Endothelial cell of umbilical vein (primary cell): Measurements from ENCODE around the gene IGSF6. TPM values are rescaled to one million over a fixed set of nuclear protein-coding genes. Genes with fewer than 3 reads are reported as not detected.
"Not testable (repeated sequence)": the region's sequence is repeated elsewhere in the genome, so short reads cannot be mapped to it uniquely, and the experiment has no call there.

Source experiments
- BruUV-seq: library from RNA; stranded (reverse); fragments of 400-500 nt; replicated peaks from 2 replicates; lab custom pipeline; 2021; lab: Mats Ljungman, UMichigan
- CTCF ChIA-PET: fragments of 300-600, 350-600 bp; sonication (Branson Sonifier 250); formaldehyde crosslinking; loops from one replicate; lab custom pipeline; 2021; ENCODE audit warnings: antibody characterized with exemption, inconsistent platforms; lab: Charles Lee
- POLR2A ChIA-PET: fragments of 300-600, 350-600 bp; sonication (Branson Sonifier 250); formaldehyde crosslinking; loops from one replicate; lab custom pipeline; 2021; ENCODE audit warnings: antibody characterized with exemption, inconsistent platforms; lab: Charles Lee
- DNase-seq: peaks from one replicate; pipeline ENCODE4 v3.0.0-alpha.2; 2011; ENCODE audit warnings: low read depth, low spot score
- FAIRE-seq: peaks from 2 replicates; lab custom pipeline; 2011; peaks lifted over from hg19 to GRCh38; lab: Jason Lieb, UNC
- H2AFZ ChIP-seq: 2 replicates; pipeline ENCODE4 v1.6.0; 2012; ENCODE audit warnings: low read depth, low read length, control low read depth, inconsistent platforms
- H3K27ac ChIP-seq: 2 replicates; pipeline ENCODE4 v1.5.1; 2011; ENCODE audit warnings: low read depth, mild to moderate bottlenecking, control low read depth, low read length, moderate library complexity; ENCODE audit not compliant: insufficient read depth
- H3K27me3 ChIP-seq, 2 experiments: 2 replicates each; pipeline versions ENCODE4 v1.6.0 to v1.6.1; 2011; ENCODE audit warnings: low read length in 2 of 2, mixed read lengths in 1 of 2; ENCODE audit not compliant: control insufficient read depth in 2 of 2, insufficient read depth in 2 of 2
- H3K36me3 ChIP-seq, 2 experiments: 2 replicates in 1 of 2; 3 replicates in 1 of 2; pipeline ENCODE4 v1.5.1; 2011; ENCODE audit warnings: low read length in 2 of 2, mild to moderate bottlenecking in 1 of 2, moderate library complexity in 1 of 2; ENCODE audit not compliant: control insufficient read depth in 2 of 2, insufficient read depth in 2 of 2; ENCODE audit errors: extremely low read depth in 1 of 2
- H3K4me1 ChIP-seq: 3 replicates; pipeline ENCODE4 v1.5.1; 2011; ENCODE audit warnings: mild to moderate bottlenecking, low read length; ENCODE audit not compliant: control insufficient read depth, insufficient read depth; ENCODE audit errors: extremely low read depth
- H3K4me2 ChIP-seq: 2 replicates; pipeline ENCODE4 v1.6.1; 2011; ENCODE audit warnings: low read length, control low read depth, mixed read lengths; ENCODE audit not compliant: insufficient read depth
- H3K4me3 ChIP-seq, 3 experiments: fragments of 200-600 bp in 1 of 3; sonication (generic), shearing (Covaris generic) in 1 of 3; replicated peaks in 1 of 3; 2 replicates each; pipeline ENCODE4 v1.5.1; 2011 to 2016; ENCODE audit warnings: control low read depth in 3 of 3, low read length in 3 of 3, mild to moderate bottlenecking in 2 of 3, inconsistent platforms in 1 of 3, low read depth in 1 of 3, moderate library complexity in 1 of 3; ENCODE audit not compliant: insufficient read depth in 1 of 3
- H3K79me2 ChIP-seq: 2 replicates; pipeline ENCODE4 v1.6.0; 2012; ENCODE audit warnings: low read length, inconsistent platforms; ENCODE audit not compliant: control insufficient read depth, insufficient read depth
- H3K9ac ChIP-seq: replicated peaks from 2 replicates; pipeline ENCODE3; 2011; ENCODE audit warnings: low read length, control low read depth; ENCODE audit not compliant: insufficient read depth; ENCODE audit errors: extremely low read depth
- H3K9me1 ChIP-seq: replicated peaks from 3 replicates; pipeline ENCODE4 v1.6.0; 2011; ENCODE audit warnings: mild to moderate bottlenecking, low read length; ENCODE audit not compliant: control insufficient read depth, insufficient read depth; ENCODE audit errors: extremely low read depth
- H3K9me3 ChIP-seq: replicated peaks from 2 replicates; pipeline ENCODE4 v1.5.1; 2012; ENCODE audit warnings: low read length, inconsistent platforms; ENCODE audit not compliant: control insufficient read depth, insufficient read depth
- H4K20me1 ChIP-seq: replicated peaks from 2 replicates; pipeline ENCODE3; 2011; ENCODE audit warnings: mild to moderate bottlenecking, low read length; ENCODE audit not compliant: control insufficient read depth, insufficient read depth; ENCODE audit errors: extremely low read depth
- FOS ChIP-seq: IDR thresholded peaks from 2 replicates; pipeline ENCODE4 v1.6.1; 2011; ENCODE audit warnings: mild to moderate bottlenecking, low read length, moderate library complexity, borderline replicate concordance; ENCODE audit not compliant: insufficient read depth
- POLR2A ChIP-seq: IDR thresholded peaks from 2 replicates; pipeline ENCODE4 v1.6.1; 2012; ENCODE audit warnings: low read depth, mild to moderate bottlenecking, control low read depth, low read length
- dilution Hi-C: fragments of 300-500 bp; cut with MboI; formaldehyde crosslinking; loops from one replicate; pipeline ENCODE4 v1.15.0; 2019; ENCODE audit warnings: low sequenced_read_pairs; ENCODE audit not compliant: extremely low pct_ligation_motif_present
- intact Hi-C: fragments of 100-400 bp; cut with micrococcal nuclease; formaldehyde crosslinking; loops from one replicate; pipeline ENCODE4 v1.10.0; 2022
- polyA plus RNA-seq, 4 experiments: library from polyadenylated mRNA; depleted of rRNA in 3 of 4; stranded (reverse) in 3 of 4; unstranded in 1 of 4; fragments of >200 nt; gene quantifications; 2 replicates each; pipeline versions ENCODE4 v1.2.1 to v1.2.3, GENCODE V29; 2011 to 2012; ENCODE audit warnings: missing spikeins in 1 of 4
- total RNA-seq: library from RNA; stranded (reverse); gene quantifications from 2 replicates; pipeline ENCODE4 v1.2.3, GENCODE V29; 2021
- TF ChIP-seq, protein P1 (sequence below): IDR thresholded peaks from 2 replicates; pipeline ENCODE4 v1.6.1; 2011; ENCODE audit not compliant: insufficient read depth, insufficient read length

Gene IGSF6
- total and polyA plus RNA-seq, 2 donors (not counting 3 experiments of a cell fraction or from before 2014, with no cell fraction given), result not detected

DNA sequence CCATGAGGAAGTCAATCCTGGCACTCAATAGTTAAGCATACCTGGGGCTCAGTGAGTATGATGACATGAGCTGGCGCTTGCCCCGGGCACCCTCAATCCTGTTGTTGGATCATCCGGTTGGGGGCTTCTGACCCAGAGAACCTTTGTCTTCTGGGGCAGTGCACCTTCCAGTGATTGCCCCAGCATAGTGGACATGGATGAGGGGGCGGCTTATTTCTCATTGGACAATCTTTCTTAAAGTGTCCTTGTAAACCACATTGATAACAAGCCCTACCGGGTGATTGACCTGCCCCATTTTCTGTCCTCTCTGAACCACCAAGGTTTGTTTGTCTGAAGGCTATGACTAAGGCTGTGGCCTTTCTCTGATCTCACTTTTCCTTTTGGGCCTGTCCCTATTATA is 18.2 kb downstream of the IGSF6 start:
- H3K9ac ChIP-seq, result no peak overlapping the region
- H3K79me2 ChIP-seq, result peaks cover under 1% of the 10 kb centered on the region
- no peaks in the 10 kb centered on the region for H4K20me1 ChIP-seq
- no peak overlapping the region for H2AFZ ChIP-seq
- BruUV-seq, result no TSS peak
- no peaks in the 10 kb centered on the region for H3K9me3 ChIP-seq
- DNase-seq (no peak), FAIRE-seq (no peak)
- H3K4me2 ChIP-seq, result no peak overlapping the region
- no peak overlapping the region for H3K4me3 ChIP-seq
- dilution Hi-C loops (no loop called here), intact Hi-C loops (no loop called here)
- H3K27ac ChIP-seq, result no peak overlapping the region
- no peaks in the 10 kb centered on the region for H3K27me3 ChIP-seq
- peaks cover 0 to 6% of the 10 kb centered on the region in 2 experiments for H3K36me3 ChIP-seq
- H3K9me1 ChIP-seq, result no peaks in the 10 kb centered on the region
- POLR2A ChIA-PET, result no interaction called here
- H3K4me1 ChIP-seq, result peaks cover 9% of the 10 kb centered on the region
- CTCF ChIA-PET, result interaction anchor here (1.9 kb wide), 1 partner anchor 12 kb away, joined by 6 read pairs; no protein-coding TSS in a partner anchor
- TF ChIP-seq POLR2A (no peak), FOS (no peak)
- TF ChIP-seq, protein P1, sequence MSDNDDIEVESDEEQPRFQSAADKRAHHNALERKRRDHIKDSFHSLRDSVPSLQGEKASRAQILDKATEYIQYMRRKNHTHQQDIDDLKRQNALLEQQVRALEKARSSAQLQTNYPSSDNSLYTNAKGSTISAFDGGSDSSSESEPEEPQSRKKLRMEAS, result no peak

GRCh38 chr16:21631951-21632575 is 20.3 kb downstream of the IGSF6 start:
- H3K9me1 ChIP-seq, H3K4me2 ChIP-seq, H3K27me3 ChIP-seq, H3K27ac ChIP-seq, H3K9me3 ChIP-seq, H3K9ac ChIP-seq, intact Hi-C loops, POLR2A ChIA-PET, DNase-seq, H3K4me3 ChIP-seq, H2AFZ ChIP-seq, H4K20me1 ChIP-seq, BruUV-seq, FAIRE-seq, H3K36me3 ChIP-seq, H3K79me2 ChIP-seq, dilution Hi-C loops, H3K4me1 ChIP-seq: not testable (repeated sequence)
- CTCF ChIA-PET, result interaction anchor here (1.1 to 1.9 kb wide), 2 partner anchors 14 to 21 kb away, joined by 3 to 6 read pairs; no protein-coding TSS in a partner anchor

DNA sequence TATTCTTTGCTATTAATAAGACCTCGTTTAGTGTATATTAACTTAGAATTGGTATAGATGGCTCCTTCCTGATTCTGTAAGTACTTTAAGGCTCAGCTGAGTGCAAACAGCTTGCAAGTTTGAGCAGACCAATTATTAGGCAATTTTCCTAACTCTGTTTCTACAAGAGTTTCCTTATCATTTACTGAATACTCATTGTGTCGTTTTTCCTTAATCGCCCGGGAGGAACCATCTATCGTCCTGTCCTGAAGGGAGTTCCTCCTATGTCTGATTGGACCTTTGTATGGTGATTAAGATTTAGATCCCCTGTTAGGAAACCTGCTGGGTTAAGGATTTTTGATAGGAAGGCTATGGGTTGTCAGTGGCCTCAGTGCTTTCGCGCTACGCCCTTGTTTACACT is 21.0 kb downstream of the IGSF6 start:
- dilution Hi-C loops, FAIRE-seq, CTCF ChIA-PET, H3K9me1 ChIP-seq, H3K4me1 ChIP-seq, H2AFZ ChIP-seq, DNase-seq, H3K9ac ChIP-seq, H3K27me3 ChIP-seq, H4K20me1 ChIP-seq, H3K36me3 ChIP-seq, intact Hi-C loops, BruUV-seq, H3K4me2 ChIP-seq, H3K9me3 ChIP-seq, H3K4me3 ChIP-seq, POLR2A ChIA-PET, H3K79me2 ChIP-seq, H3K27ac ChIP-seq: not testable (repeated sequence)

- H3K27ac ChIP-seq, intact Hi-C loops, H3K27me3 ChIP-seq, BruUV-seq, dilution Hi-C loops, H3K4me2 ChIP-seq, H2AFZ ChIP-seq, H3K9me3 ChIP-seq, DNase-seq, CTCF ChIA-PET, H3K9me1 ChIP-seq, H3K4me3 ChIP-seq, H4K20me1 ChIP-seq, H3K9ac ChIP-seq, POLR2A ChIA-PET, H3K36me3 ChIP-seq, FAIRE-seq, H3K79me2 ChIP-seq: not testable (repeated sequence)
- H3K4me1 ChIP-seq, result peaks cover 14% of the 10 kb centered on the region
Observed at GRCh38 chr16:21630866-21631265, 21.5 kb downstream of the IGSF6 start.
